ENCODE results near the gene SIM2. TPM values are rescaled to one million over a fixed set of nuclear protein-coding genes. Genes with fewer than 3 reads are reported as not detected.
A peak's percentile ranks its signal among the peaks of the same experiment; 100 is the strongest.

The SIM2 gene
- total RNA-seq, 4 donors from 2014 or later = 1.00 to 9.3 (median 4.1) TPM

DNA sequence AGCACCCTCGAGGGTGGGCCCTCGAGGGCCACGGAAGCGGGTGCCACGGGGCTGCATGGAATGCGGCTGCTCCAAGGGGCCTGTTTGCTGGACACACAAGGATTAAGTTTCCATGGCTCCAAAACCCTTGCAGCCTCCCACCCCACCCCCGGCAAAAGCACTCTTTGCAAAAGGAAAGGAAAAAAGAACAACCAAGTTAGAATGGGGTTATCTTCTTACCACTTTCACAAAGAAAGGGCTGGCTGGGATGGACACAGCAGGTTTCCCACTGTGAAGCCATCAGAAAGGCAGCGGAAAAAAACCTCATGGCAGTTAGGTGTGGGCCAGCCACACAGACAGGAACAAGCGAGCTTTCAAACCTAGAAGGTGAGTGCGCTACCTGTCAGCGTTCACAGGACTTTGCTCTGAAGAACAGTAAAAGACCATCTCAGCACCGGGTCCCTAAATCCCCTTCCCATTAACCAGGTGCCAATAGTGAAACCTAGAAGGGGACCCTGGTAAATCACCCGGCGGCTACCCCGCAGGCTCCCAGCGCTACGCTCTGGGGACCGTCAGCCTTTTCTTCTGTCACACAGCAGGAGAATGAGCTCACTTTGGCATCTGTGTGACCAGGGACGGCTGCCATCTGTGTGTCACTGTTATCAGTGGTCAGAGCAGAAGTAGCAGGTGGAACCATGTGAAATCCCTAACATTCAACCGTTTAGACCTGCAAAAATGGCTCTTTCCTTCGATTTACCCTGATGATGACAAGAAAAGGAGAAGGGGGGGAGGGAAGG is 93.0 kb downstream of the SIM2 start:
- Histone ChIP-seq H3K27me3 (no peaks in the 10 kb centered on the region), H3K4me1 (peaks cover 5 to 6% of the 10 kb centered on the region in 2 donors), H3K4me3 (peak overlapping the region in 2 of 4 donors; percentile 18 to 29), H3K9me3 (no peaks in the 10 kb centered on the region), H3K36me3 (no peaks in the 10 kb centered on the region), H3K27ac (peak overlapping the region in 3 of 4 donors; percentile 18 to 65 (median 63))
- in situ Hi-C loops (cut with MboI; ENCODE audit: low sequenced_read_pairs in 4 of 4) = no loop called here
- DNase-seq (no peak), ATAC-seq (peak; percentile 48 to 56)
- intact Hi-C loops (cut with DNase I; ENCODE audit: low total_unique reads) = loop anchor here (2.0 kb wide), 1 partner anchor 43 kb away; no protein-coding TSS in a partner anchor
- no peak for TF ChIP-seq POLR2A (IDR thresholded peaks at IDR 0.05)
- TF ChIP-seq, protein P1, sequence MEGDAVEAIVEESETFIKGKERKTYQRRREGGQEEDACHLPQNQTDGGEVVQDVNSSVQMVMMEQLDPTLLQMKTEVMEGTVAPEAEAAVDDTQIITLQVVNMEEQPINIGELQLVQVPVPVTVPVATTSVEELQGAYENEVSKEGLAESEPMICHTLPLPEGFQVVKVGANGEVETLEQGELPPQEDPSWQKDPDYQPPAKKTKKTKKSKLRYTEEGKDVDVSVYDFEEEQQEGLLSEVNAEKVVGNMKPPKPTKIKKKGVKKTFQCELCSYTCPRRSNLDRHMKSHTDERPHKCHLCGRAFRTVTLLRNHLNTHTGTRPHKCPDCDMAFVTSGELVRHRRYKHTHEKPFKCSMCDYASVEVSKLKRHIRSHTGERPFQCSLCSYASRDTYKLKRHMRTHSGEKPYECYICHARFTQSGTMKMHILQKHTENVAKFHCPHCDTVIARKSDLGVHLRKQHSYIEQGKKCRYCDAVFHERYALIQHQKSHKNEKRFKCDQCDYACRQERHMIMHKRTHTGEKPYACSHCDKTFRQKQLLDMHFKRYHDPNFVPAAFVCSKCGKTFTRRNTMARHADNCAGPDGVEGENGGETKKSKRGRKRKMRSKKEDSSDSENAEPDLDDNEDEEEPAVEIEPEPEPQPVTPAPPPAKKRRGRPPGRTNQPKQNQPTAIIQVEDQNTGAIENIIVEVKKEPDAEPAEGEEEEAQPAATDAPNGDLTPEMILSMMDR (IDR thresholded peaks at IDR 0.05 in 4 of 5, conservative IDR thresholded peaks at IDR 0.05 in 1 of 5) = no peak

DNA sequence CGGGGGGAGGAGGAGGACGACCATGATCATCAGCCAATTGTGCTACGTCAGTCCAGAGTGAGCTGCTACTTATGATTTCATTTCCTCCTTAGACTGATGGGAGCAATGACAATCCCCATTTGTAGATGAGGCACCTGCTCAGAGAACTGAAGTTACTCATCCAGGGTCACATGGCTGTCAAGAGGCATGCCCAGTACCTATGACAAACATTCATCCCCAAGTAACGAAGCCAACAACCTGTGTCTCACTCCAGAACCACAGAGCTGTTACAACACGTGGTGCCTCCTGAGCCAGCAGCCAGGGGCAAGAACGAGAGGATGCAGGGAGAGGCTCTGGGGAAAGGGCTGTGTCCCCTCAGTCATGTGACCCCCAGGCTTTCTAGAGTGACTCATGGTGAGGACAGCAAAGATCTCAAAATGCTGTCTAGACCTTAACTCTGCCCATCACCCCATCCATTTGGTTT is 93.6 kb downstream of the SIM2 start:
- no peaks in the 10 kb centered on the region for H3K9me3 ChIP-seq
- in situ Hi-C loops (cut with MboI; ENCODE audit: low sequenced_read_pairs in 4 of 4) = no loop called here
- peak; percentile 99 for ATAC-seq
- peaks cover 5 to 6% of the 10 kb centered on the region in 2 donors for H3K4me1 ChIP-seq
- no peaks in the 10 kb centered on the region for H3K36me3 ChIP-seq
- TF ChIP-seq, protein P1 (IDR thresholded peaks at IDR 0.05 in 4 of 5, conservative IDR thresholded peaks at IDR 0.05 in 1 of 5) = no peak
- TF ChIP-seq POLR2A (IDR thresholded peaks at IDR 0.05) = no peak
- peak overlapping the region in 1 of 4 donors; percentile 18 for H3K4me3 ChIP-seq
- intact Hi-C loops (cut with DNase I; ENCODE audit: low total_unique reads) = loop anchor here (2.0 kb wide), 1 partner anchor 42 kb away; no protein-coding TSS in a partner anchor
- peak overlapping the region in 3 of 4 donors; percentile 18 to 65 (median 63) for H3K27ac ChIP-seq
- no peaks in the 10 kb centered on the region for H3K27me3 ChIP-seq
- DNase-seq = peak; percentile 69 to 71

DNA sequence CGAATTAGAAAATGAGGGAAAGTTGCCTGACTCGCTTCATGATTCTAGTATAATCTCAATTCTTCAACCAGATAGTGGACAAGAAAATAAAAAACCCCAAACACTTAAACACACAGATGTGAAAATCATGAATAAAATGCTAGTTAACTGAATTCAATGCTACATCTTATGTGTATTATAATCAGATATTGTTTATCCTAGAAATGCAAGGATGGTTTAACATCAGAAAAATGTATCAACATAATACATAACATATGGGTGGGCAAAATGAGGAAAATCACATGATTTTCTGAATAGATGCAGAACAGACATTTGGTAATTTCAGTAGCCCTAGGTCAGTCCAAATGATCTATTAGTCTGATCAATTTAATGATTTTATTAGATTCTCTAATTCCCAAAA is 97.2 kb downstream of the SIM2 start:
- Histone ChIP-seq H3K27ac (no peak overlapping the region), H3K9me3 (no peaks in the 10 kb centered on the region), H3K4me1 (peaks cover 5 to 6% of the 10 kb centered on the region in 2 donors), H3K4me3 (no peak overlapping the region), H3K36me3 (no peaks in the 10 kb centered on the region), H3K27me3 (no peaks in the 10 kb centered on the region)
- TF ChIP-seq, protein P1 (IDR thresholded peaks at IDR 0.05 in 4 of 5, conservative IDR thresholded peaks at IDR 0.05 in 1 of 5) = no peak
- no peak for TF ChIP-seq POLR2A (IDR thresholded peaks at IDR 0.05)
- DNase-seq (no peak), ATAC-seq (no peak)
- in situ Hi-C loops (cut with MboI; ENCODE audit: low sequenced_read_pairs in 4 of 4) (no loop called here), intact Hi-C loops (cut with DNase I; ENCODE audit: low total_unique reads) (no loop called here)

DNA sequence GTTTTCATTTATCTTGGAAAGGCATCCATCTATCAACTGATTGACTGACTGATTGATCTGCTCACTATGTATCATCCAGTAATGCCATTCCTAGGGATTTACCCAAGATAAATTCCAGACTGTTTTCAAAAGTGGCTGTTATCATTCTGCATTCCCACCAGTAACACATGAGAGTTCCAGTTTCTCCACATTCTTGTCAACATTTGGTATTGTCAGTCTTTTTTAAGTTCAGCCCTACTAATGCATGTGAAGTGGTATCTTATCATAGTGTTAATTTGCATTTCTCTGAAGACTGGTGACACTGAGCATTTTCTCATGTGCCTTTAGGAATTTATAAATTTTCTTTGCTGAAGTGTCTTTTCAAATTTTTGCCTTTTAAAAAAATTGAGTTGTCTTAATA is 99.6 kb downstream of the SIM2 start:
- Histone ChIP-seq H3K9me3 (no peaks in the 10 kb centered on the region), H3K27me3 (no peaks in the 10 kb centered on the region), H3K36me3 (no peaks in the 10 kb centered on the region), H3K4me1 (no peaks in the 10 kb centered on the region), H3K4me3 (no peak overlapping the region), H3K27ac (no peak overlapping the region)
- TF ChIP-seq, protein P1 (IDR thresholded peaks at IDR 0.05 in 4 of 5, conservative IDR thresholded peaks at IDR 0.05 in 1 of 5) = no peak
- no peak for TF ChIP-seq POLR2A (IDR thresholded peaks at IDR 0.05)
- no peak for ATAC-seq
- intact Hi-C loops (cut with DNase I; ENCODE audit: low total_unique reads) (no loop called here), in situ Hi-C loops (cut with MboI; ENCODE audit: low sequenced_read_pairs in 4 of 4) (no loop called here)
- no peak for DNase-seq

Other genes with a start within 250 kb of the SIM2 start
- under 1 TPM in 1 of 4 donors, not detected in 3; 0.20 TPM for gene CLDN14, start 219.0 kb upstream of the SIM2 start, total RNA-seq